Left lung (tissue), 10 donors: Measurements from ENCODE around the gene KIF17. TPM values are rescaled to one million over a fixed set of nuclear protein-coding genes. Genes with fewer than 3 reads are reported as not detected.

Source experiments
- ATAC-seq: fragments of 200-7000 bp; cut with Tn5 transposase; one replicate; pipeline ENCODE4 v1.9.1; 2020; ENCODE audit warnings: moderate library complexity
- DNase-seq, 4 donors: peaks; one replicate each; pipeline ENCODE4 v3.0.0-alpha.2; 2013 to 2020
- H3K27ac ChIP-seq, 2 donors: fragments of 200-600 bp; sonication (generic) in 1 of 2; one replicate each; pipeline versions ENCODE4 v1.5.0 to v1.8.0; 2020 to 2021
- H3K27me3 ChIP-seq, 2 donors: fragments of 200-600 bp; sonication (generic) in 1 of 2; one replicate each; pipeline versions ENCODE4 v1.5.0 to v1.8.0; 2020 to 2021
- H3K36me3 ChIP-seq, 2 donors: fragments of 200-600 bp; sonication (generic) in 1 of 2; one replicate each; pipeline versions ENCODE4 v1.5.0 to v1.8.0; 2020 to 2021
- H3K4me1 ChIP-seq, 2 donors: fragments of 200-600 bp; one replicate each; pipeline ENCODE4 v1.8.0; 2021
- H3K4me3 ChIP-seq, 2 donors: fragments of 200-600 bp; sonication (generic) in 1 of 2; one replicate each; pipeline versions ENCODE4 v1.5.0 to v1.8.0; 2020 to 2021; ENCODE audit warnings: mild to moderate bottlenecking in 1 of 2
- H3K9me3 ChIP-seq, 2 donors: fragments of 200-600 bp; sonication (generic) in 1 of 2; one replicate each; pipeline versions ENCODE4 v1.5.0 to v1.8.0; 2020 to 2021
- intact Hi-C, 2 donors: fragments of 100-400 bp; cut with DNase I; formaldehyde crosslinking; loops; one replicate each; pipeline versions ENCODE4 v1.11.2 to v1.14.2; 2022
- polyA plus RNA-seq, 6 donors: library from polyadenylated mRNA; unstranded; fragments of 120-200 nt; gene quantifications; one replicate each; pipeline ENCODE4 v1.2.1, GENCODE V29; 2013; ENCODE audit not compliant: insufficient read length in 6 of 6
- total RNA-seq, 2 donors: library from RNA; stranded (reverse); fragmentation: NEBNext Ultra II Directional; extraction: Animal tissue kit (Norgen Biotek cat#: 25700); gene quantifications; one replicate each; pipeline ENCODE4 v1.2.1, GENCODE V29; 2021
- TF ChIP-seq, protein P1 (sequence below), 2 donors: fragments of 200-600 bp; sonication (generic) in 1 of 2; IDR thresholded peaks; one replicate each; pipeline versions ENCODE4 v1.5.0 to v1.8.0; 2021; ENCODE audit warnings: antibody characterized with exemption in 2 of 2
- donor health status: DM: no; HTN: yes; CAD: no.
- donor health status: DM: no; HTN: no; CAD: no.

The KIF17 gene
- total and polyA plus RNA-seq, 8 donors, result 4.1 to 12.1 (median 7.8) TPM

DNA sequence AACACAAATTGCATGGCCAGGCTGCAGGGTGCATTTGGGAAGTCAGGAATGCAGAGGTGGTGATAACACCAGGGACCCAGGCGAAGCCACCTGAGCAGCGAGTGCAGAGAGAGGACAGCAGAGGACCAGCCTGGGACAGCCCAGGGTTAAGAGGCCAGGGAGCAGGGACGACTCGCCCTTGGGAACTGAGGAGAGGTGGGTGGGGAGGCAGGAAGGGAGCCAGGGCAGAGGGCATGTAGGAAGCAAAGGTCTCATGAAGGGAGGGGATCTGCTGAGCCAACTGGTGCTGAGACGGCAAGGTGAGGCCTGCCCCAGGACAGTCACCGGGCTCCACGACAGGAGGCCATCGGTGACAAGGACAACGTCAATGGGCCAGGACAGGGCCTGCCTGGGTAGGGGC lies 16.4 kb downstream of the KIF17 start:
- H3K27ac ChIP-seq, result no peak overlapping the region
- no peak overlapping the region for H3K4me3 ChIP-seq
- ATAC-seq (no peak), DNase-seq (no peak)
- TF ChIP-seq, protein P1, sequence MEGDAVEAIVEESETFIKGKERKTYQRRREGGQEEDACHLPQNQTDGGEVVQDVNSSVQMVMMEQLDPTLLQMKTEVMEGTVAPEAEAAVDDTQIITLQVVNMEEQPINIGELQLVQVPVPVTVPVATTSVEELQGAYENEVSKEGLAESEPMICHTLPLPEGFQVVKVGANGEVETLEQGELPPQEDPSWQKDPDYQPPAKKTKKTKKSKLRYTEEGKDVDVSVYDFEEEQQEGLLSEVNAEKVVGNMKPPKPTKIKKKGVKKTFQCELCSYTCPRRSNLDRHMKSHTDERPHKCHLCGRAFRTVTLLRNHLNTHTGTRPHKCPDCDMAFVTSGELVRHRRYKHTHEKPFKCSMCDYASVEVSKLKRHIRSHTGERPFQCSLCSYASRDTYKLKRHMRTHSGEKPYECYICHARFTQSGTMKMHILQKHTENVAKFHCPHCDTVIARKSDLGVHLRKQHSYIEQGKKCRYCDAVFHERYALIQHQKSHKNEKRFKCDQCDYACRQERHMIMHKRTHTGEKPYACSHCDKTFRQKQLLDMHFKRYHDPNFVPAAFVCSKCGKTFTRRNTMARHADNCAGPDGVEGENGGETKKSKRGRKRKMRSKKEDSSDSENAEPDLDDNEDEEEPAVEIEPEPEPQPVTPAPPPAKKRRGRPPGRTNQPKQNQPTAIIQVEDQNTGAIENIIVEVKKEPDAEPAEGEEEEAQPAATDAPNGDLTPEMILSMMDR (IDR thresholded peaks at IDR 0.05), result no peak
- intact Hi-C loops, result no loop called here
- no peaks in the 10 kb centered on the region for H3K27me3 ChIP-seq
- H3K4me1 ChIP-seq, result peaks cover under 1 to 10% of the 10 kb centered on the region in 2 donors
- no peaks in the 10 kb centered on the region for H3K9me3 ChIP-seq
- no peaks in the 10 kb centered on the region for H3K36me3 ChIP-seq

DNA sequence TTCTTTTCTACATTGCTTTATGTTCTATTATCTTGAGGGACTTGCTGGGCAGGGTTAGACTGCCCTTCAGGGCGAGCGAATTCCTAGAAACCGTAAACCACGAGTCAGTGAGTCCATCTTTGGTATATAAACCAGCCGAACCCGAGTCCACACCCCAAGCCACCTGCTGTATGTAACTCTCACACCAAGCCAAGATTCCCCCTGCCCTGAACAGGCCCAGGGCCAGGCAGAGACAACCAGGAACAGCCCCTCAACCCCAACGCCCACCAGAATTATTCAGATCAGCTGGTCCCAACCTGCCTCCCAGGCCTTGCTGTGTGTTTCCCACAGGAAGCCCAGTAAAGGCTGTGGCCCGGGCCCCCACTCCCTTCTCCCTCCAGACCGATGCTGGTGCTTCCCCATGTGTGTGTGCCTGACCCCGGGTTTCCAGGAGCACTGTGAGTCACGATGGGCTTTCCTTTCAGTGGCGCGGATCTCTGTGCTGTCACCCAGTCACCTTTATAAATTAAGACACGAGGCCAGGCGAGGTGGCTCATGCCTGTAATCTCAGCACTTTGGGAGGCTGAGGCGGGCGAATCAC lies 17.1 kb downstream of the KIF17 start:
- Histone ChIP-seq H3K27ac (no peak overlapping the region), H3K4me1 (peaks cover 3 to 16% of the 10 kb centered on the region in 2 donors), H3K4me3 (no peak overlapping the region), H3K27me3 (no peaks in the 10 kb centered on the region), H3K36me3 (no peaks in the 10 kb centered on the region), H3K9me3 (no peaks in the 10 kb centered on the region)
- no peak for ATAC-seq
- no peak for DNase-seq
- intact Hi-C loops, result no loop called here
- TF ChIP-seq, protein P1 (IDR thresholded peaks at IDR 0.05), result no peak

DNA sequence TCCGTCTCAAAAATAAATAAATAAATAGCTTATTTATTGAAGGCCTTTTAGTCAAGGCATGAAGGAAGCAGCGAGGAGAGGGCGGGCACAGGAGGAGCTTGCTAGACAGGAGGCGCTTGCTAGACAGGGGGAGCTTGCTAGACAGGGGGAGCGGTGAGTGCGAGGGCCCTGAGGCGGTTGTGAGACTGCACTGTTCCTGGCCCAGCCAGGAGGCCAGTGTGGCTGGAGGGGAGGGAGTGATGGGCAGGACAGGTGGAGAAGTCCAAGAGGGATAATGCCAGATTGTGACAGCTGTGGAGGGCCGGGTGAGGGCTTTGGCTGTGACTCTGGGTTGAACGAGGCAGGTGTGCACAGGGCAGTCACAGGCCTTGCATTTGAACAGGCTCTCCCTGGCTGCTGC lies 18.2 kb downstream of the KIF17 start:
- no peak overlapping the region for H3K27ac ChIP-seq
- no peak for ATAC-seq
- peaks cover 3 to 16% of the 10 kb centered on the region in 2 donors for H3K4me1 ChIP-seq
- no peak for DNase-seq
- intact Hi-C loops, result no loop called here
- TF ChIP-seq, protein P1 (IDR thresholded peaks at IDR 0.05), result no peak
- no peaks in the 10 kb centered on the region for H3K9me3 ChIP-seq
- H3K27me3 ChIP-seq, result no peaks in the 10 kb centered on the region
- no peak overlapping the region for H3K4me3 ChIP-seq
- no peaks in the 10 kb centered on the region for H3K36me3 ChIP-seq

DNA sequence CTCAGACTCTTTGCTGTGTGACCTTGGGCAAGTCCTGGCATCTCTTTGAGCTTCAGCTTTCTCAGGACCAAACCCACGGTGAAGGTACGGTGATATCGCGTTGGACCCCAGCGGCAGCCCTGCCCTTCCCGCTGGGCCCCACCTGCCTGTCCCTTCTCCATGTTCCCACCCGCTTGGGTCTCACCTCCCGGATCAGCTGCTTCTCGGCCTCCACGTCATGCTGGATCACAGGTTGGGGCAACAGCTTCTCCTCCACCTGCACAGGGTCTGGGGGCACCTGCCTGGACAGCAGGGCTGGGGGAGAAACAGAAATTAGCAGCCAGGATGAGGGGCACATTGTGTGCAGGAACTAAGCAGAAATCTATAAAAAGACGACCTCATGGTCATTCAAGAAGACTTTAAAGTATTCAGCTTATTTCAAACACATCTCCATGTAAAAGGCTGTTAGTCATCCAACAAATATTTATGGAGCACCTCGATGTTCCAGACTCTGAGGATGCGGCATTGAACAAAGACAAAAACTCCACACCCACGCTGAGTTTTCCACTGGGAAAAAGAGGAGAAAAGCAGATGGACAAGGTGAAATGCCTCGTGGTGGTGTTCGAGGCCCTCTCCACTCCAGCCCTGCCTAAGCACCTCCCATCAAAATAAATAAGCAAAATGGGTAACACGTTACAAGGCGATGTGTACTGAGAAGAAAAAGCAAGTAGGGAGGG lies 19.5 kb downstream of the KIF17 start:
- no peak for ATAC-seq
- no peak for DNase-seq
- Histone ChIP-seq H3K4me3 (no peak overlapping the region), H3K4me1 (peaks cover 3 to 16% of the 10 kb centered on the region in 2 donors), H3K36me3 (no peaks in the 10 kb centered on the region), H3K9me3 (no peaks in the 10 kb centered on the region), H3K27me3 (no peaks in the 10 kb centered on the region), H3K27ac (no peak overlapping the region)
- TF ChIP-seq, protein P1 (IDR thresholded peaks at IDR 0.05), result no peak
- intact Hi-C loops, result no loop called here

DNA sequence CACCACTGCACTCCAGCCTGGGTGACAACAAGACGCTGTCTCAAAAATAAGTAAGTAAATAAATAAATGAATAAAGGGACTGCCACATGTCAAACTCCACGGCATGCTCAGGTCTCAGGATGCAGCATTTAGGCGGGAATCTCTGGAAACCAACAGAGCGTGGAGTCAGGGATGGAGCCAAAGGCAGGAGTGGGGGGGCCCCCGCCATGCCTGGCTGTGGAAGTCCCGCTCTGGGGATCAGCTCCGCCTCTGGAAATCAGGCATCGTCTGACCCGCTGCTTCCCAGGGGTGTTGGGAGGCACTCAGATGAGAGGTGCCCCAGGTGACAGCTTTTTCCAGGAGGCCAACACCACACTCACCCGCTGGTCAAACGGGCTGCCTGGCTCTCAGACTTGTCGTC lies 20.2 kb downstream of the KIF17 start:
- H3K9me3 ChIP-seq, result no peaks in the 10 kb centered on the region
- no peaks in the 10 kb centered on the region for H3K27me3 ChIP-seq
- intact Hi-C loops, result no loop called here
- H3K36me3 ChIP-seq, result no peaks in the 10 kb centered on the region
- TF ChIP-seq, protein P1 (IDR thresholded peaks at IDR 0.05), result no peak
- DNase-seq, result no peak
- H3K4me3 ChIP-seq, result no peak overlapping the region
- ATAC-seq, result no peak
- no peak overlapping the region for H3K27ac ChIP-seq
- H3K4me1 ChIP-seq, result peaks cover 3 to 16% of the 10 kb centered on the region in 2 donors
